HG03039 (cell line): ENCODE data around the gene SLC12A3.

Experiments
- ATAC-seq: cut with Tn5 transposase; IDR thresholded peaks from one replicate; pipeline ENCODE4 v1.9.1; 2021; ENCODE audit warnings: mild to moderate bottlenecking, moderate library complexity; ENCODE audit not compliant: unreplicated experiment

Gene SLC12A3

GRCh38 chr16:56864960-56865359 lies at the start of gene SLC12A3:
SLC12A3 (plus strand) TSS chr16:56865207; CDS start chr16:56865236, 29 bp downstream.
- no peak for ATAC-seq

- ATAC-seq = no peak
These were observed 49.3 kb upstream of the SLC12A3 start for GRCh38 chr16:56815721-56816120.

GRCh38 chr16:56817056-56817455 lies 48.0 kb upstream of the SLC12A3 start:
- no peak for ATAC-seq

GRCh38 chr16:56817938-56818337 lies 47.1 kb upstream of the SLC12A3 start:
- no peak for ATAC-seq

GRCh38 chr16:56823081-56823733 lies 41.8 kb upstream of the SLC12A3 start:
- ATAC-seq = no peak

- ATAC-seq = no peak
These were observed 40.7 kb upstream of the SLC12A3 start for GRCh38 chr16:56824331-56824730.

- ATAC-seq = no peak
These were observed 40.2 kb upstream of the SLC12A3 start for GRCh38 chr16:56824804-56825203.

GRCh38 chr16:56825826-56826225 lies 39.2 kb upstream of the SLC12A3 start:
- ATAC-seq = no peak

GRCh38 chr16:56828647-56829046 lies 36.4 kb upstream of the SLC12A3 start:
- ATAC-seq = no peak

GRCh38 chr16:56830669-56831068 lies 34.3 kb upstream of the SLC12A3 start:
- ATAC-seq = no peak

GRCh38 chr16:56832768-56833167 lies 32.2 kb upstream of the SLC12A3 start:
- no peak for ATAC-seq

GRCh38 chr16:56833243-56833970 lies 31.6 kb upstream of the SLC12A3 start:
- ATAC-seq = no peak

GRCh38 chr16:56835320-56835719 lies 29.7 kb upstream of the SLC12A3 start:
- no peak for ATAC-seq

- no peak for ATAC-seq
These were observed 28.4 kb upstream of the SLC12A3 start for GRCh38 chr16:56836410-56837230.

- no peak for ATAC-seq
These were observed 26.2 kb upstream of the SLC12A3 start for GRCh38 chr16:56838622-56839337.

GRCh38 chr16:56841233-56841632 lies 23.8 kb upstream of the SLC12A3 start:
- no peak for ATAC-seq

GRCh38 chr16:56841659-56842058 lies 23.3 kb upstream of the SLC12A3 start:
- no peak for ATAC-seq

GRCh38 chr16:56842133-56842532 lies 22.9 kb upstream of the SLC12A3 start:
- no peak for ATAC-seq

- ATAC-seq = no peak
These were observed 21.0 kb upstream of the SLC12A3 start for GRCh38 chr16:56844056-56844455.

- no peak for ATAC-seq
These were observed 17.7 kb upstream of the SLC12A3 start for GRCh38 chr16:56847173-56847910.
